Liver (tissue), 9 donors: ENCODE results near the gene COL20A1. TPM values are rescaled to one million over a fixed set of nuclear protein-coding genes. Genes with fewer than 3 reads are reported as not detected.

ENCODE experiments used
- DNase-seq: peaks from one replicate; pipeline ENCODE4 v3.0.0-alpha.2; 2017; ENCODE audit warnings: low spot score
- H3K27ac ChIP-seq, 2 donors: one replicate each; pipeline ENCODE4 v1.7.0; 2013; ENCODE audit warnings: inconsistent platforms in 2 of 2, low read length in 2 of 2, control low read depth in 1 of 2, low read depth in 1 of 2, mild to moderate bottlenecking in 1 of 2
- H3K27me3 ChIP-seq, 4 donors: one replicate each; pipeline versions ENCODE4 v1.6.1 to v1.7.0; 2013; ENCODE audit warnings: low read length in 3 of 4, inconsistent platforms in 1 of 4, mild to moderate bottlenecking in 1 of 4, moderate library complexity in 1 of 4; ENCODE audit not compliant: control insufficient read depth in 4 of 4, insufficient read depth in 4 of 4
- H3K36me3 ChIP-seq, 4 donors: one replicate each; pipeline versions ENCODE4 v1.6.1 to v1.7.0; 2013; ENCODE audit warnings: low read length in 3 of 4, mild to moderate bottlenecking in 3 of 4, low read depth in 1 of 4, moderate library complexity in 1 of 4; ENCODE audit not compliant: control insufficient read depth in 4 of 4, insufficient read depth in 3 of 4
- H3K4me1 ChIP-seq, 4 donors: one replicate each; pipeline versions ENCODE4 v1.6.1 to v1.7.0; 2013; ENCODE audit warnings: low read length in 3 of 4, mild to moderate bottlenecking in 3 of 4, moderate library complexity in 1 of 4; ENCODE audit not compliant: control insufficient read depth in 4 of 4, insufficient read depth in 4 of 4
- H3K4me3 ChIP-seq, 3 donors: one replicate each; pipeline versions ENCODE4 v1.6.1 to v1.7.0; 2013; ENCODE audit warnings: low read length in 3 of 3, control low read depth in 1 of 3, low read depth in 1 of 3, mild to moderate bottlenecking in 1 of 3
- H3K9ac ChIP-seq, 2 donors: one replicate each; pipeline ENCODE4 v1.7.0; 2013; ENCODE audit warnings: low read length in 2 of 2, mild to moderate bottlenecking in 2 of 2, moderate library complexity in 2 of 2, control low read depth in 1 of 2, low read depth in 1 of 2
- H3K9me3 ChIP-seq, 4 donors: one replicate each; pipeline versions ENCODE4 v1.6.1 to v1.7.0; 2013; ENCODE audit warnings: low read length in 3 of 4; ENCODE audit not compliant: control insufficient read depth in 4 of 4
- EGR1 ChIP-seq, 2 donors: IDR thresholded peaks; 2 replicates each; pipeline ENCODE4 v1.6.1; 2016 to 2018; ENCODE audit warnings: antibody characterized with exemption in 2 of 2, low read depth in 2 of 2
- FOXA1 ChIP-seq: IDR thresholded peaks from 2 replicates; pipeline ENCODE4 v1.6.1; 2016; ENCODE audit warnings: antibody characterized with exemption
- GABPA ChIP-seq, 2 donors: IDR thresholded peaks in 1 of 2; conservative IDR thresholded peaks in 1 of 2; 2 replicates each; pipeline ENCODE4 v1.6.1; 2016; ENCODE audit warnings: antibody characterized with exemption in 2 of 2, mild to moderate bottlenecking in 1 of 2, moderate library complexity in 1 of 2
- HNF4A ChIP-seq, 2 donors: conservative IDR thresholded peaks; 2 replicates each; pipeline ENCODE4 v1.6.1; 2016; ENCODE audit warnings: antibody characterized with exemption in 2 of 2, mild to moderate bottlenecking in 2 of 2
- HNF4G ChIP-seq: IDR thresholded peaks from 2 replicates; pipeline ENCODE4 v1.6.1; 2016; ENCODE audit warnings: antibody characterized with exemption
- JUND ChIP-seq, 2 donors: IDR thresholded peaks; 2 replicates each; pipeline ENCODE4 v1.6.1; 2016; ENCODE audit warnings: antibody characterized with exemption in 2 of 2
- NR2F2 ChIP-seq: IDR thresholded peaks from 2 replicates; pipeline ENCODE4 v1.6.1; 2016; ENCODE audit warnings: antibody characterized with exemption
- RAD21 ChIP-seq, 2 donors: IDR thresholded peaks; 2 replicates each; pipeline ENCODE4 v1.6.1; 2016; ENCODE audit warnings: antibody characterized with exemption in 2 of 2, mild to moderate bottlenecking in 2 of 2
- RXRA ChIP-seq, 2 donors: IDR thresholded peaks; 2 replicates each; pipeline ENCODE4 v1.6.1; 2017 to 2018; ENCODE audit warnings: antibody characterized with exemption in 2 of 2, mild to moderate bottlenecking in 1 of 2
- SP1 ChIP-seq: IDR thresholded peaks from 2 replicates; pipeline ENCODE4 v1.6.1; 2018; ENCODE audit warnings: antibody characterized with exemption, mild to moderate bottlenecking
- TAF1 ChIP-seq: conservative IDR thresholded peaks from 2 replicates; pipeline ENCODE4 v1.6.1; 2016; ENCODE audit warnings: antibody characterized with exemption, mild to moderate bottlenecking
- WGBS: extraction: QIAGEN DNeasy Blood & Tissue Kit; methylation state at CpG from one replicate; pipeline ENCODE4 v1.1.7; 2013; 5-methylcytosine and 5-hydroxymethylcytosine counted together
- polyA plus RNA-seq, 2 donors: library from polyadenylated mRNA; stranded (reverse) in 1 of 2; unstranded in 1 of 2; fragments of 200-250 nt in 1 of 2; fragments of >200 nt in 1 of 2; fragmentation: Nextera tagmentation in 1 of 2; extraction: Ambion mirVana in 1 of 2; gene quantifications; one replicate each; pipeline versions ENCODE4 v1.2.1 to v1.2.3, GENCODE V29; 2013 to 2015
- total RNA-seq, 2 donors: library from RNA; depleted of rRNA; stranded (reverse); fragments of >200 nt; gene quantifications; one replicate each; pipeline ENCODE4 v1.2.3, GENCODE V29; 2014
- TF ChIP-seq, protein P1 (sequence below): IDR thresholded peaks from 2 replicates; pipeline ENCODE4 v1.6.1; 2016; ENCODE audit warnings: antibody characterized with exemption, mild to moderate bottlenecking
- TF ChIP-seq, protein P2 (sequence below): IDR thresholded peaks from 2 replicates; pipeline ENCODE4 v1.6.1; 2016; ENCODE audit warnings: antibody characterized with exemption
- TF ChIP-seq, protein P3 (sequence below): IDR thresholded peaks from 2 replicates; pipeline ENCODE4 v1.6.1; 2016; ENCODE audit warnings: antibody characterized with exemption
- TF ChIP-seq, protein P4 (sequence below): fragments of 150-350 bp; IDR thresholded peaks from 2 replicates; pipeline ENCODE4 v1.5.1; 2017; ENCODE audit warnings: improper control_type of control experiment, low read depth, low read length; ENCODE audit not compliant: missing input control
- donor health status: healthy.
- donor health status: healthy.
- donor health status: healthy.
- donor health status: healthy.
- donor health status: healthy.

The COL20A1 gene
- total and polyA plus RNA-seq, 4 donors: not detected

DNA sequence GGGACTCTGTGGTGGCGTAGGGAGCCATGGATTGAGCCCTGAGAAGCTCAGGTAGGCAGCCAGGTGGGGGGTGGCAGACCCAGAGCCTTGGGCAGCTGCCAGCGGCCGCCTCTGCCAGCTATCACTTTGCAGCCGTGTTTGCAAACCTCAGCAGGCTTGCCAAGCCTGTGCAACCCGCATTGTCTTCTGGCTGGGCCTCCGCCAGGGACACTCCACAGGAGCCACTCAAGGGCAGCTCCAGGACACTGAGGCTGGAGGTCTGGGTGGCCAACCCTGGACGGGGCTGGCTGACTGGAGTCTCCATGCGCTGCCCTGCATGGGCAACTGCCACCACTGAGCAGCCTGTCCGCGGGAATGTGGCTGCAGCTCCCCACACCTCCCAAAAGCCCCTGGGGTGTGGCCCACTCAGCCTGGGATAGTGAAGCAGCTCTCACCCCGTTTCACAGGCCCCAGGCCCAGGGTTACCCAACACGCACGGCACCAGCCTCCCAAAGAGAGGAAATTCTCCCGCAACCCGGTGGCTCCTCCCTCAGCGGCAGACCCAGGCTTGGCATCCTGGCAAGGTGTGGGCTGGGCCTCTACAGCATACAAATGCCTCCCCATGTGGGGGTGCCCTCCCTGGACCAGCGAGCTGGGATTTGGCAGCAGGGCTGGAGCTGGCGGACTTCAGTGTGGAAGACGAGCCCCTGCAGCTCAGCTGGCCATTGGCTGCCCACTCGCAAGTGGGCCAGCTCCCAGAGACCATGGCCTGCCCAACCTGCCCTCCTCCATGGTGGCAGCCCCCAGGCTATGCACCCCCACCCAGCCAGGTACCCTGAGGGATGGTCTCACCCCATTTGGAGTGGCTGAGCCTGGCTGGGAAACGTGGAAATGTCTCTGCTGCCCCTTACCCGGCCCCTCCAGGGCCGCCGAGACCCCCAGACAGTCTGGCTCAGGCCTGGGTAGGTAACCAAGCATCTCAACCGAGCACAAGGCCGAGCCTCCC, 65.2 kb downstream of the COL20A1 start:
- H3K4me1 ChIP-seq: peaks cover 12 to 57% (median 38%) of the 10 kb centered on the region in 4 donors
- TF ChIP-seq HNF4A (conservative IDR thresholded peaks at IDR 0.05) (no peak), NR2F2 (no peak), HNF4G (no peak), RXRA (IDR thresholded peaks at IDR 0.05) (no peak), RAD21 (IDR thresholded peaks at IDR 0.05) (no peak), FOXA1 (no peak), GABPA (IDR thresholded peaks at IDR 0.05 in 1 of 2, conservative IDR thresholded peaks at IDR 0.05 in 1 of 2) (no peak), TAF1 (no peak), JUND (IDR thresholded peaks at IDR 0.05) (no peak), SP1 (no peak), EGR1 (IDR thresholded peaks at IDR 0.05; ENCODE audit: low read depth in 2 of 2) (no peak)
- TF ChIP-seq, protein P1, sequence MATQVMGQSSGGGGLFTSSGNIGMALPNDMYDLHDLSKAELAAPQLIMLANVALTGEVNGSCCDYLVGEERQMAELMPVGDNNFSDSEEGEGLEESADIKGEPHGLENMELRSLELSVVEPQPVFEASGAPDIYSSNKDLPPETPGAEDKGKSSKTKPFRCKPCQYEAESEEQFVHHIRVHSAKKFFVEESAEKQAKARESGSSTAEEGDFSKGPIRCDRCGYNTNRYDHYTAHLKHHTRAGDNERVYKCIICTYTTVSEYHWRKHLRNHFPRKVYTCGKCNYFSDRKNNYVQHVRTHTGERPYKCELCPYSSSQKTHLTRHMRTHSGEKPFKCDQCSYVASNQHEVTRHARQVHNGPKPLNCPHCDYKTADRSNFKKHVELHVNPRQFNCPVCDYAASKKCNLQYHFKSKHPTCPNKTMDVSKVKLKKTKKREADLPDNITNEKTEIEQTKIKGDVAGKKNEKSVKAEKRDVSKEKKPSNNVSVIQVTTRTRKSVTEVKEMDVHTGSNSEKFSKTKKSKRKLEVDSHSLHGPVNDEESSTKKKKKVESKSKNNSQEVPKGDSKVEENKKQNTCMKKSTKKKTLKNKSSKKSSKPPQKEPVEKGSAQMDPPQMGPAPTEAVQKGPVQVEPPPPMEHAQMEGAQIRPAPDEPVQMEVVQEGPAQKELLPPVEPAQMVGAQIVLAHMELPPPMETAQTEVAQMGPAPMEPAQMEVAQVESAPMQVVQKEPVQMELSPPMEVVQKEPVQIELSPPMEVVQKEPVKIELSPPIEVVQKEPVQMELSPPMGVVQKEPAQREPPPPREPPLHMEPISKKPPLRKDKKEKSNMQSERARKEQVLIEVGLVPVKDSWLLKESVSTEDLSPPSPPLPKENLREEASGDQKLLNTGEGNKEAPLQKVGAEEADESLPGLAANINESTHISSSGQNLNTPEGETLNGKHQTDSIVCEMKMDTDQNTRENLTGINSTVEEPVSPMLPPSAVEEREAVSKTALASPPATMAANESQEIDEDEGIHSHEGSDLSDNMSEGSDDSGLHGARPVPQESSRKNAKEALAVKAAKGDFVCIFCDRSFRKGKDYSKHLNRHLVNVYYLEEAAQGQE: no peak
- TF ChIP-seq, protein P2, sequence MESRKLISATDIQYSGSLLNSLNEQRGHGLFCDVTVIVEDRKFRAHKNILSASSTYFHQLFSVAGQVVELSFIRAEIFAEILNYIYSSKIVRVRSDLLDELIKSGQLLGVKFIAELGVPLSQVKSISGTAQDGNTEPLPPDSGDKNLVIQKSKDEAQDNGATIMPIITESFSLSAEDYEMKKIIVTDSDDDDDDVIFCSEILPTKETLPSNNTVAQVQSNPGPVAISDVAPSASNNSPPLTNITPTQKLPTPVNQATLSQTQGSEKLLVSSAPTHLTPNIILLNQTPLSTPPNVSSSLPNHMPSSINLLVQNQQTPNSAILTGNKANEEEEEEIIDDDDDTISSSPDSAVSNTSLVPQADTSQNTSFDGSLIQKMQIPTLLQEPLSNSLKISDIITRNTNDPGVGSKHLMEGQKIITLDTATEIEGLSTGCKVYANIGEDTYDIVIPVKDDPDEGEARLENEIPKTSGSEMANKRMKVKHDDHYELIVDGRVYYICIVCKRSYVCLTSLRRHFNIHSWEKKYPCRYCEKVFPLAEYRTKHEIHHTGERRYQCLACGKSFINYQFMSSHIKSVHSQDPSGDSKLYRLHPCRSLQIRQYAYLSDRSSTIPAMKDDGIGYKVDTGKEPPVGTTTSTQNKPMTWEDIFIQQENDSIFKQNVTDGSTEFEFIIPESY: no peak
- TF ChIP-seq, protein P3, sequence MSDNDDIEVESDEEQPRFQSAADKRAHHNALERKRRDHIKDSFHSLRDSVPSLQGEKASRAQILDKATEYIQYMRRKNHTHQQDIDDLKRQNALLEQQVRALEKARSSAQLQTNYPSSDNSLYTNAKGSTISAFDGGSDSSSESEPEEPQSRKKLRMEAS: no peak
- TF ChIP-seq, protein P4, sequence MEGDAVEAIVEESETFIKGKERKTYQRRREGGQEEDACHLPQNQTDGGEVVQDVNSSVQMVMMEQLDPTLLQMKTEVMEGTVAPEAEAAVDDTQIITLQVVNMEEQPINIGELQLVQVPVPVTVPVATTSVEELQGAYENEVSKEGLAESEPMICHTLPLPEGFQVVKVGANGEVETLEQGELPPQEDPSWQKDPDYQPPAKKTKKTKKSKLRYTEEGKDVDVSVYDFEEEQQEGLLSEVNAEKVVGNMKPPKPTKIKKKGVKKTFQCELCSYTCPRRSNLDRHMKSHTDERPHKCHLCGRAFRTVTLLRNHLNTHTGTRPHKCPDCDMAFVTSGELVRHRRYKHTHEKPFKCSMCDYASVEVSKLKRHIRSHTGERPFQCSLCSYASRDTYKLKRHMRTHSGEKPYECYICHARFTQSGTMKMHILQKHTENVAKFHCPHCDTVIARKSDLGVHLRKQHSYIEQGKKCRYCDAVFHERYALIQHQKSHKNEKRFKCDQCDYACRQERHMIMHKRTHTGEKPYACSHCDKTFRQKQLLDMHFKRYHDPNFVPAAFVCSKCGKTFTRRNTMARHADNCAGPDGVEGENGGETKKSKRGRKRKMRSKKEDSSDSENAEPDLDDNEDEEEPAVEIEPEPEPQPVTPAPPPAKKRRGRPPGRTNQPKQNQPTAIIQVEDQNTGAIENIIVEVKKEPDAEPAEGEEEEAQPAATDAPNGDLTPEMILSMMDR: no peak
- H3K9ac ChIP-seq: no peak overlapping the region
- no peak for DNase-seq
- 57% methylated on average over 26 of the region's 26 CpGs for WGBS
- H3K4me3 ChIP-seq: no peak overlapping the region
- H3K27ac ChIP-seq: peak overlapping the region in 1 of 2 donors; percentile 3
- H3K9me3 ChIP-seq: no peaks in the 10 kb centered on the region
- H3K36me3 ChIP-seq: peaks cover 0 to 4% (median 0%) of the 10 kb centered on the region in 4 donors
- no peaks in the 10 kb centered on the region for H3K27me3 ChIP-seq
